Measurements from ENCODE around the gene GPBAR1. TPM values are rescaled to one million over a fixed set of nuclear protein-coding genes. Genes with fewer than 3 reads are reported as not detected.

Gene GPBAR1
- total and polyA plus RNA-seq, 2 experiments from 2014 or later = 0.44 TPM; not detected in 1

DNA sequence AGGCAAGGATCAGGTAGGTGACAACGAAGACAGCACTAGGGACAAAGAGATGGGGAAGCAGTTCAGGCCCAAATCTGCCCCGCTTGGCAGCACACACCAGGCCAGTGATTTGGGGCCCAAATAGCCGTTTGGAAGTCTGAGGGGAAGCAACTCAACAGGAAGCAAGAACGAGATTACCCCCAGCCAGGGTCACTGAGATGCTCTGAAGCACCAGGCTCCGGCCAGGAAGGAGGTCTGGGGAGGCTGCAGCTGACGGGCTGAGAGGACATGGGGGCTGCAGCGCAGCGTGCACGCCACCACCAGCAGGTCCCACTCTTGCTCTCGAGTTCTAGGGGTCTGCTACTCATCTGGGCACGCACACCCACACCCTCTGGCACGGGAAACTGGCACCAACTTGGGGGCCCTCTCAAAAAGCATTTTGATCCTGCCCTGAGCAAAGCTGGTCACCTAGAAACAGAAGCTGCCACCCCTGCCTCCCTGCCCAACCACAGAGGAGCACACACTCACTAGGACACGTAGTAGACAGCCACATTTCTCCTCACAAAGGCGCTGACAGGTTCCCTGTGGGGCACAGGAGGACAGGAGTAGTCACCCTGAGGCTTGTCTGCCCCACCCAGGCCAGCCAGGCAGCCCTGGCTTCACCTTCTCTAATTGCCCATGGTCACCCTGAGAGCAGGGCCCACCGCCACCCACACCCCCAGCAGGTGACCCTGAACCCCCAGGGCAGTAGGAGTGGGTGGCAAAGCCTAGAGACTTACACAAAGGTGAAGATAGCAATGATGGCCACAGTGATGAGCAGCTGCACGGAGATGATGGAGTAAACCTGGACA lies 17.9 kb downstream of the GPBAR1 start (continued):
- TF ChIP-seq STAT1 (IDR thresholded peaks at IDR 0.05; ENCODE audit: unreplicated experiment) (no peak), POLR2AphosphoS5 (IDR thresholded peaks at IDR 0.05; ENCODE audit: low read depth) (no peak)
- TF ChIP-seq, protein P1, sequence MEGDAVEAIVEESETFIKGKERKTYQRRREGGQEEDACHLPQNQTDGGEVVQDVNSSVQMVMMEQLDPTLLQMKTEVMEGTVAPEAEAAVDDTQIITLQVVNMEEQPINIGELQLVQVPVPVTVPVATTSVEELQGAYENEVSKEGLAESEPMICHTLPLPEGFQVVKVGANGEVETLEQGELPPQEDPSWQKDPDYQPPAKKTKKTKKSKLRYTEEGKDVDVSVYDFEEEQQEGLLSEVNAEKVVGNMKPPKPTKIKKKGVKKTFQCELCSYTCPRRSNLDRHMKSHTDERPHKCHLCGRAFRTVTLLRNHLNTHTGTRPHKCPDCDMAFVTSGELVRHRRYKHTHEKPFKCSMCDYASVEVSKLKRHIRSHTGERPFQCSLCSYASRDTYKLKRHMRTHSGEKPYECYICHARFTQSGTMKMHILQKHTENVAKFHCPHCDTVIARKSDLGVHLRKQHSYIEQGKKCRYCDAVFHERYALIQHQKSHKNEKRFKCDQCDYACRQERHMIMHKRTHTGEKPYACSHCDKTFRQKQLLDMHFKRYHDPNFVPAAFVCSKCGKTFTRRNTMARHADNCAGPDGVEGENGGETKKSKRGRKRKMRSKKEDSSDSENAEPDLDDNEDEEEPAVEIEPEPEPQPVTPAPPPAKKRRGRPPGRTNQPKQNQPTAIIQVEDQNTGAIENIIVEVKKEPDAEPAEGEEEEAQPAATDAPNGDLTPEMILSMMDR (conservative IDR thresholded peaks at IDR 0.05; ENCODE audit: low read depth in 2 of 2) = no peak

DNA sequence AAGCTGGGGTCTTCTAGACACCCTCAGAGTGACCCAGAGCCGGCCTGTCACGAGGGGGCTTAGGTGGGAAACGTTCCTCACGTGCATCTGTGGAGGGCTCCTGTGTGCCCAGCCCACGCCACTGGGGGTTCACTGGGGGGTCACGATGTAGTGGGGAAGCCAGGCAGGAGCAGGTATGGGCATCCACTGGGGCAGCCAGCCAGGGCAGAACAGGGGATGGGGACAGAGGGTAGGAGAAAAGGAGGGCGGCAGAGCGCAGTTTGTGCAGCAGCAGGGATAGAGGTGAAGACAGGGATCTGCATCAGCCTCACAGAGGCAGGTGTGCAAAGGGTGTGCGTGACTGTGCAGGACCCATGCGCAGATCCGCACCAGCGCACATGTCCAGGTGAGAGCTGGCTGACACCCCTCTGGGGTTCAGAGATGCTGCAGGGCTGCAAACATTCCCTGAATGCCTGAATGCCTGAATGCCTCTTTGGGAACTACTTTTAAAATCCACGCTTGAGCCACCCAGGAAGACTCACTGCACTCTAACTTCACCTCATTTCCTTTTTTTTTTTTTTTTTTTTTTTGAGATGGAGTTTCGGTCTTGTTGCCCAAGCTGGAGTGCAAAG lies 19.6 kb downstream of the GPBAR1 start:
- H3F3A ChIP-seq (replicated peaks; ENCODE audit: low read depth) = no peaks in the 10 kb centered on the region
- no peaks in the 10 kb centered on the region for H4K20me1 ChIP-seq (replicated peaks; ENCODE audit: insufficient read depth)
- no peaks in the 10 kb centered on the region for H3K4me1 ChIP-seq (ENCODE audit: insufficient read depth)
- H3K27ac ChIP-seq (ENCODE audit: low read depth) = no peak overlapping the region
- H3K9me2 ChIP-seq (ENCODE audit: insufficient read depth) = no peaks in the 10 kb centered on the region
- no peaks in the 10 kb centered on the region; the same call in 1 of the 2 replicates for H3K36me3 ChIP-seq (ENCODE audit: insufficient read depth)
- Mint-ChIP-seq H3K27ac (no peak overlapping the region), H3K9me3 (no peaks in the 10 kb centered on the region), H3K4me3 (no peak overlapping the region), H3K36me3 (ENCODE audit: low read depth) (peaks cover 14% of the 10 kb centered on the region), H3K27me3 (ENCODE audit: insufficient read depth, low read depth, poor library complexity) (peaks cover 14% of the 10 kb centered on the region), H3K4me1 (peaks cover 2% of the 10 kb centered on the region; the same call in 1 of the 3 replicates)
- no peaks in the 10 kb centered on the region for H3K79me2 ChIP-seq (replicated peaks; ENCODE audit: insufficient read depth)
- no peak overlapping the region for H3K4me2 ChIP-seq
- H3K27me3 ChIP-seq (ENCODE audit: insufficient read depth) = no peaks in the 10 kb centered on the region
- no peak for DNase-seq (ENCODE audit: low spot score)
- H3K4me3 ChIP-seq = no peak overlapping the region
- no peak overlapping the region for H2AFZ ChIP-seq
- no peak for ATAC-seq
- no peak for TF ChIP-seq EZH2 (IDR thresholded peaks at IDR 0.05; ENCODE audit: low read depth, unreplicated experiment)
- TF ChIP-seq ZNF114 (CRISPR knock-in tag; IDR thresholded peaks at IDR 0.05) = no peak
- TF ChIP-seq, protein P2, sequence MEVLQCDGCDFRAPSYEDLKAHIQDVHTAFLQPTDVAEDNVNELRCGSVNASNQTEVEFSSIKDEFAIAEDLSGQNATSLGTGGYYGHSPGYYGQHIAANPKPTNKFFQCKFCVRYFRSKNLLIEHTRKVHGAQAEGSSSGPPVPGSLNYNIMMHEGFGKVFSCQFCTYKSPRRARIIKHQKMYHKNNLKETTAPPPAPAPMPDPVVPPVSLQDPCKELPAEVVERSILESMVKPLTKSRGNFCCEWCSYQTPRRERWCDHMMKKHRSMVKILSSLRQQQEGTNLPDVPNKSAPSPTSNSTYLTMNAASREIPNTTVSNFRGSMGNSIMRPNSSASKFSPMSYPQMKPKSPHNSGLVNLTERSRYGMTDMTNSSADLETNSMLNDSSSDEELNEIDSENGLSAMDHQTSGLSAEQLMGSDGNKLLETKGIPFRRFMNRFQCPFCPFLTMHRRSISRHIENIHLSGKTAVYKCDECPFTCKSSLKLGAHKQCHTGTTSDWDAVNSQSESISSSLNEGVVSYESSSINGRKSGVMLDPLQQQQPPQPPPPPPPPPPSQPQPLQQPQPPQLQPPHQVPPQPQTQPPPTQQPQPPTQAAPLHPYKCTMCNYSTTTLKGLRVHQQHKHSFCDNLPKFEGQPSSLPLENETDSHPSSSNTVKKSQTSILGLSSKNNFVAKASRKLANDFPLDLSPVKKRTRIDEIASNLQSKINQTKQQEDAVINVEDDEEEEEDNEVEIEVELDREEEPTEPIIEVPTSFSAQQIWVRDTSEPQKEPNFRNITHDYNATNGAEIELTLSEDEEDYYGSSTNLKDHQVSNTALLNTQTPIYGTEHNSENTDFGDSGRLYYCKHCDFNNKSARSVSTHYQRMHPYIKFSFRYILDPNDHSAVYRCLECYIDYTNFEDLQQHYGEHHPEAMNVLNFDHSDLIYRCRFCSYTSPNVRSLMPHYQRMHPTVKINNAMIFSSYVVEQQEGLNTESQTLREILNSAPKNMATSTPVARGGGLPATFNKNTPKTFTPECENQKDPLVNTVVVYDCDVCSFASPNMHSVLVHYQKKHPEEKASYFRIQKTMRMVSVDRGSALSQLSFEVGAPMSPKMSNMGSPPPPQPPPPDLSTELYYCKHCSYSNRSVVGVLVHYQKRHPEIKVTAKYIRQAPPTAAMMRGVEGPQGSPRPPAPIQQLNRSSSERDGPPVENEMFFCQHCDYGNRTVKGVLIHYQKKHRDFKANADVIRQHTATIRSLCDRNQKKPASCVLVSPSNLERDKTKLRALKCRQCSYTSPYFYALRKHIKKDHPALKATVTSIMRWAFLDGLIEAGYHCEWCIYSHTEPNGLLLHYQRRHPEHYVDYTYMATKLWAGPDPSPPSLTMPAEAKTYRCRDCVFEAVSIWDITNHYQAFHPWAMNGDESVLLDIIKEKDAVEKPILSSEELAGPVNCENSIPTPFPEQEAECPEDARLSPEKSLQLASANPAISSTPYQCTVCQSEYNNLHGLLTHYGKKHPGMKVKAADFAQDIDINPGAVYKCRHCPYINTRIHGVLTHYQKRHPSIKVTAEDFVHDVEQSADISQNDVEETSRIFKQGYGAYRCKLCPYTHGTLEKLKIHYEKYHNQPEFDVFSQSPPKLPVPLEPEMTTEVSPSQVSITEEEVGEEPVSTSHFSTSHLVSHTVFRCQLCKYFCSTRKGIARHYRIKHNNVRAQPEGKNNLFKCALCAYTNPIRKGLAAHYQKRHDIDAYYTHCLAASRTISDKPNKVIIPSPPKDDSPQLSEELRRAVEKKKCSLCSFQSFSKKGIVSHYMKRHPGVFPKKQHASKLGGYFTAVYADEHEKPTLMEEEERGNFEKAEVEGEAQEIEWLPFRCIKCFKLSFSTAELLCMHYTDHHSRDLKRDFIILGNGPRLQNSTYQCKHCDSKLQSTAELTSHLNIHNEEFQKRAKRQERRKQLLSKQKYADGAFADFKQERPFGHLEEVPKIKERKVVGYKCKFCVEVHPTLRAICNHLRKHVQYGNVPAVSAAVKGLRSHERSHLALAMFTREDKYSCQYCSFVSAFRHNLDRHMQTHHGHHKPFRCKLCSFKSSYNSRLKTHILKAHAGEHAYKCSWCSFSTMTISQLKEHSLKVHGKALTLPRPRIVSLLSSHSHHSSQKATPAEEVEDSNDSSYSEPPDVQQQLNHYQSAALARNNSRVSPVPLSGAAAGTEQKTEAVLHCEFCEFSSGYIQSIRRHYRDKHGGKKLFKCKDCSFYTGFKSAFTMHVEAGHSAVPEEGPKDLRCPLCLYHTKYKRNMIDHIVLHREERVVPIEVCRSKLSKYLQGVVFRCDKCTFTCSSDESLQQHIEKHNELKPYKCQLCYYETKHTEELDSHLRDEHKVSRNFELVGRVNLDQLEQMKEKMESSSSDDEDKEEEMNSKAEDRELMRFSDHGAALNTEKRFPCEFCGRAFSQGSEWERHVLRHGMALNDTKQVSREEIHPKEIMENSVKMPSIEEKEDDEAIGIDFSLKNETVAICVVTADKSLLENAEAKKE (CRISPR knock-in tag; IDR thresholded peaks at IDR 0.05) = no peak
- no peak for TF ChIP-seq JUNB (IDR thresholded peaks at IDR 0.05; ENCODE audit: unreplicated experiment)
- TF ChIP-seq EZH2phosphoT487 (IDR thresholded peaks at IDR 0.05; ENCODE audit: unreplicated experiment) = no peak
- no peak for TF ChIP-seq NANOG (IDR thresholded peaks at IDR 0.05; ENCODE audit: borderline replicate concordance)
- TF ChIP-seq, protein P1 (conservative IDR thresholded peaks at IDR 0.05; ENCODE audit: low read depth in 2 of 2) = no peak
